ENCODE results near the gene UMPS. TPM values are rescaled to one million over a fixed set of nuclear protein-coding genes. Genes with fewer than 3 reads are reported as not detected.
A peak's percentile ranks its signal among the peaks of the same experiment; 100 is the strongest.

The UMPS gene
- 100 and 118 TPM in 2 replicates for total RNA-seq (2021)
- Bru-seq, nascent RNA: percentile 97 among the genes with signal in this experiment
- BruChase-seq, experiment 1, labeled RNA remaining after a 2-hour chase: percentile 96 among the genes with signal in this experiment
- BruChase-seq, experiment 2, labeled RNA remaining after a 6-hour chase: percentile 95 among the genes with signal in this experiment
- long read RNA-seq, full-length matches to known transcripts: 163 of 179 reads
- long read RNA-seq, partial matches to known transcripts: 4 of 179 reads
- long read RNA-seq, other reads (novel, unspliced or antisense): 12 of 179 reads

- TSS peak; percentile 51 for BruUV-seq (replicated peaks)
- ChIA-PET POLR2A (ENCODE audit: low non-redundant PET) (no interaction called here), CTCF (interaction anchor here (1.0 kb wide), 1 partner anchor 171 kb away, joined by 3 read pairs; no protein-coding TSS in a partner anchor)
- Histone ChIP-seq H3K36me3 (ENCODE audit: insufficient read depth, low read length, poor library complexity, severe bottlenecking) (peaks cover 14% of the 10 kb centered on the region), H3K4me3 (ENCODE audit: low read depth, low read length, poor library complexity, severe bottlenecking) (peak within 1 kb of the TSS; percentile 75), H3K27me3 (replicated peaks; ENCODE audit: insufficient read depth, low read depth, low read length, poor library complexity) (no peaks in the 10 kb centered on the region), H3K9me3 (ENCODE audit: low read depth, low read length, poor library complexity, severe bottlenecking) (no peaks in the 10 kb centered on the region), H3K27ac (ENCODE audit: low read depth, low read length, poor library complexity, severe bottlenecking) (peak within 1 kb of the TSS; percentile 93), H3K4me1 (ENCODE audit: insufficient read depth, low read length, poor library complexity, severe bottlenecking) (peaks cover 31% of the 10 kb centered on the region)
- DNase-seq (ENCODE audit: low spot score): peak; percentile 94
- TF ChIP-seq EZH2 (IDR thresholded peaks at IDR 0.05; ENCODE audit: borderline replicate concordance, low read depth, low read length, poor library complexity, severe bottlenecking): no peak
- no peak for TF ChIP-seq CTCF (conservative IDR thresholded peaks at IDR 0.05; ENCODE audit: low read depth, low read length)
- intact Hi-C loops (cut with micrococcal nuclease; ENCODE audit: unreplicated experiment): no loop called here
Measured at GRCh38 chr3:124730129-124730940, at the start of gene UMPS. Gene UMPS, plus strand, starts transcription at chr3:124730452. Its CDS starts 20 bp downstream, at chr3:124730472.

GRCh38 chr3:124680521-124680920, 49.7 kb upstream of the UMPS start:
- CTCF ChIA-PET: no interaction called here
- no TSS peak for BruUV-seq (replicated peaks)

GRCh38 chr3:124682263-124682662, 48.0 kb upstream of the UMPS start:
- intact Hi-C loops (cut with micrococcal nuclease; ENCODE audit: unreplicated experiment): no loop called here
- peaks cover 8% of the 10 kb centered on the region for H3K4me1 ChIP-seq (ENCODE audit: insufficient read depth, low read length, poor library complexity, severe bottlenecking)
- ChIA-PET CTCF (no interaction called here), POLR2A (ENCODE audit: low non-redundant PET) (no interaction called here)
- H3K9me3 ChIP-seq (ENCODE audit: low read depth, low read length, poor library complexity, severe bottlenecking): no peaks in the 10 kb centered on the region
- no peaks in the 10 kb centered on the region for H3K36me3 ChIP-seq (ENCODE audit: insufficient read depth, low read length, poor library complexity, severe bottlenecking)
- H3K4me3 ChIP-seq (ENCODE audit: low read depth, low read length, poor library complexity, severe bottlenecking): no peak overlapping the region
- no peaks in the 10 kb centered on the region for H3K27me3 ChIP-seq (replicated peaks; ENCODE audit: insufficient read depth, low read depth, low read length, poor library complexity)
- no peak for DNase-seq (ENCODE audit: low spot score)
- TF ChIP-seq EZH2 (IDR thresholded peaks at IDR 0.05; ENCODE audit: borderline replicate concordance, low read depth, low read length, poor library complexity, severe bottlenecking) (no peak), CTCF (conservative IDR thresholded peaks at IDR 0.05; ENCODE audit: low read depth, low read length) (no peak)
- H3K27ac ChIP-seq (ENCODE audit: low read depth, low read length, poor library complexity, severe bottlenecking): no peak overlapping the region
- no TSS peak for BruUV-seq (replicated peaks)

More at GRCh38 chr3:124680521-124680920, 49.7 kb upstream of the UMPS start:
- Histone ChIP-seq H3K9me3 (ENCODE audit: low read depth, low read length, poor library complexity, severe bottlenecking) (no peaks in the 10 kb centered on the region), H3K4me1 (ENCODE audit: insufficient read depth, low read length, poor library complexity, severe bottlenecking) (peaks cover 6% of the 10 kb centered on the region), H3K36me3 (ENCODE audit: insufficient read depth, low read length, poor library complexity, severe bottlenecking) (no peaks in the 10 kb centered on the region), H3K4me3 (ENCODE audit: low read depth, low read length, poor library complexity, severe bottlenecking) (no peak overlapping the region), H3K27me3 (replicated peaks; ENCODE audit: insufficient read depth, low read depth, low read length, poor library complexity) (no peaks in the 10 kb centered on the region), H3K27ac (ENCODE audit: low read depth, low read length, poor library complexity, severe bottlenecking) (no peak overlapping the region)
- intact Hi-C loops (cut with micrococcal nuclease; ENCODE audit: unreplicated experiment): no loop called here
- POLR2A ChIA-PET (ENCODE audit: low non-redundant PET): no interaction called here
- TF ChIP-seq CTCF (conservative IDR thresholded peaks at IDR 0.05; ENCODE audit: low read depth, low read length) (no peak), EZH2 (IDR thresholded peaks at IDR 0.05; ENCODE audit: borderline replicate concordance, low read depth, low read length, poor library complexity, severe bottlenecking) (no peak)
- no peak for DNase-seq (ENCODE audit: low spot score)
